HG03060 (cell line): ENCODE data around the gene EML6.
"Not testable (repeated sequence)": the region's sequence is repeated elsewhere in the genome, so short reads cannot be mapped to it uniquely, and the experiment has no call there.

ENCODE experiments used
- ATAC-seq: cut with Tn5 transposase; IDR thresholded peaks from one replicate; pipeline ENCODE4 v1.9.1; 2021; ENCODE audit warnings: low read depth, moderate number of reproducible peaks; ENCODE audit not compliant: unreplicated experiment

EML6 gene

DNA sequence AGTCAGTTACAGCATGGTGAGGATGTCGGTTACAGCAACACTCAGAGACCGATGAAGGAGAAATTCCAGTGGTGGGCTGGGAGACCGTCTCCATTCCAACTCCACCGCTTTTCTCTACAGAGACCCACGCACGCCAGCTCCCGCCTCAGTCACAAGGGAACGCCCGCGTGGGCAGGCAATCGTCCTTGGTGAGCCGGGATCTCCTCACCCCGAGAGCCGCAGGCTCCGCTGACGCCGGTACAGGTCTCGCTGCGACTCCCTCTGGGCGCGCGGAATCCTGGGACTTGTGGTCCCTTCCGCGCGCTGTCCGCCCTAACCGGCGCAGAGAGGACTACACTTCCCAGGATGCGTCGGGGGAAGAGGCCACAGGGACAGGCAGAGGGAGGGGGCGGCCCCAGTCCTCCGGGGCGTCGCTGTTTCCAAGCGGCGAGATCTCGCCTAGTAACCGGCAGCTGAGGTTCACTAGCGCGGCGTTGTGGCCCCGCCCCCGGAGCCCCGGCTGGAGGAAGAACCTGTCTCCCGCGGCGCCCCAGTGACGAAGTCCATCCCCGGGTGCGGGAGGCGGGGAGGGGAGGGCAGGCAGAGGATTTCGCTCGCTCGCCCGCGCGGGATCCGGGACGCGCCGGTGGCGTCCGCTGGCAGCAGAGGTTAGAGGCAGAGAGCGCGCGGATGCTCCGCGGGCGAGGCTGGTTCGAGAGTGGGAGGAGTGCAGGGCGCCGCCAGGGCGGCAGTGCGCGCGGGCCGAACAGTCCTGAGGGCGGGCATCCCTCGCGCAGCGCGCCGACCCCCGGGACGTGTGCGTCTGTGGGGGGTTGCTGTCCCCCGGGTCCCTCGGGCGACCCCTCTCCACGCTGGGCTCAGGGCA, at the start of gene EML6:
Gene EML6 (plus strand): TSS at position 532 of the 865 bp plus-strand sequence. CDS start 1,400 bp downstream, outside the sequence.
- ATAC-seq = peak; percentile 93

GRCh38 chr2:54675281-54675680, 48.2 kb upstream of the EML6 start:
- ATAC-seq = no peak

- ATAC-seq = no peak
These were observed 47.7 kb upstream of the EML6 start for GRCh38 chr2:54675738-54676137.

DNA sequence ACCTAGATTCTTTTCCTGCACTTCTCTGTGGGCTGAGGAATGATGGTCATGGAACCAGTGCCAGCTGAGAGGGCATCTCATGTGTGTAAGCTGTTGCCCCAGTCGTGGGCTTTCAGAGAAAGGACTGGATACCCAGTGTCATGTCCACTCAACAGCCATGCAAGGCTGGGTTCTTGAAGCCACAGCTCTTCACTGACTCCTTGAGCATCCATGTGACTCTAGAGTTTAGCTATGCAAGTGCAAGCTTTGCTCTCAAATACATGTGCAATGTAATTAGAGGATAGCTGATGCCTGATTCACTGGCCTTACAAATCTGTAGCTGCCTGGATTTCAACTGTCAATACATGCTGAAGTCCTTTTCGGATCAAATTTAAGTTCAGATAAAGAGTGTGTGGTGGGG, 46.8 kb upstream of the EML6 start:
- ATAC-seq = no peak

DNA sequence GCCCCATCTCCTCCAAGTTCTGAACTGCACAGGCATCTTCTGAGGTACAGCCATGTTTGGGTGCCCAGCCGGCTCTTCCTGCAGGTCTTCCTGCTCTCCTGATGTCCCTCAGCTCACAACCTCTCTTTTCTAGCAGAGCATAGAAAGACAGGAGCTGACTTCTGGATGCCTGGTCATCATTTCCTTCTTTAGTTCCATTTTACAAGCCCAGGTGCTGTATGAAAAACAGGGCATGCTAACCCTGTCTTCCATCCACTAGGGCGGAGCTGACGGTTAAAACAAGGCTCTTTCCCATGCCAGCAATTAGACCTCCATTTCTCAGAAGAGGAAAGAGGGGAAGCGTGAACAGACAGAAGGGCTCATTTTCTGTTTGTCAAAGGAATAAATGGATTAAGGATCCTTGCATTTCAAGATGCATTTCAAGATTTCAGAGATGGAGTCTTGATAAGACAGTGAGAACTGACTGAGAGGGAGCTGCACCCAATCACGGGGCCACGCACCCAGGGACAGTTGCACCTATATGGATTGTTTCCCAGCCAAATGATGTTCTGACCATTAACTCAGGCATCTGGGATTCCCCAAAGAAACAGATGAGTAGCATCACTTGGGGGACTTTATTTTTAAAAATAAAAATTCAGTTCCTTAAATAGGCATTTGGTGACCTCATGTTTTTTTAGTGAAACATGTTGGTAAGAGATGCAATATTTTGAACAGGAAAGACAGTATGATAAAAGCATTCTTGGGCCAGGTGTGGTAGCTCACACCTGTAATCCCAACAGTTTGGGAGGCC, 45.8 kb upstream of the EML6 start:
- no peak for ATAC-seq

DNA sequence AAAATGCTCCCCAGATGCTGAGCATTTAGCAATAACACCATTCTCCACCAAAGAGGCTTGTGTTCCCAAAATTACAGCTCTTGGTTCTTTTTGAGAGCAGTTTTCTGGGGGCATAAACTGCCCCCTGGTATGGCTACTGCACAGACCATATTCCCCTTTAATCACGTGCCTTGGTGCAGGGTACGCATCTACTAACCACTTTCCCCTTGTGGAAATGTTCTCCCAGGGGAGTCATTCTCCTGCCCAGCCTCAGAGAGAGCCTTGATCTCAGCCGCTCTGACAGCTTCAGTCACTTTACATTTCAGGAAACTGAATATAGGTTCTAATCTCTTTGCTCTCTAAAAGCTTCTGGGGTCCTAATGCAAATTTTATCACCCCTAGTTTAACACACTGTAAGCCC, 44.7 kb upstream of the EML6 start:
- ATAC-seq = no peak

GRCh38 chr2:54680397-54681041, 42.9 kb upstream of the EML6 start:
- ATAC-seq = peak; percentile 67

DNA sequence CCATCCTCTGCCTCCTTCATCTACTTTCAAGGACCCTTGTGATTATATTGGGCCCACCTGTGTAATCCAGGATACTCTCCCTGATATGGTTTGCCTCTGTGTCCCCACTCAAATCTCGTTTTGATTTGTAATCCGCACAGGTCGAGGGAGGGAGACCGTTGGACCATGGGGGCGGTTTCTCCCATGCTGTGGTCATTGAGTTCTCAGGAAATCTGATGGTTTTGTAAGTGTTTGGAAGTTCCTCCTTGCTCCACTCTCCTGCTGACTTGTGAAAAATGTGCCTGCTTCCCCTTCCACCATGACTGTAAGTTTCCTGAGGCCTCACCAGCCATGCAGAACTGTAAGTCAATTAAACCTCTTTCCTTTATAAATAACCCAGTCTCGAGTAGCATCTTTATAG, 42.0 kb upstream of the EML6 start:
- ATAC-seq = no peak

- no peak for ATAC-seq
These were observed 39.9 kb upstream of the EML6 start for GRCh38 chr2:54683596-54683995.

GRCh38 chr2:54685263-54685775, 38.1 kb upstream of the EML6 start:
- ATAC-seq = no peak

- ATAC-seq = no peak
These were observed 35.8 kb upstream of the EML6 start for GRCh38 chr2:54687595-54688152.

GRCh38 chr2:54691445-54692135, 31.9 kb upstream of the EML6 start:
- ATAC-seq = no peak

GRCh38 chr2:54692556-54692955, 30.9 kb upstream of the EML6 start:
- no peak for ATAC-seq

- ATAC-seq = no peak
These were observed 28.1 kb upstream of the EML6 start for GRCh38 chr2:54695378-54695777.

DNA sequence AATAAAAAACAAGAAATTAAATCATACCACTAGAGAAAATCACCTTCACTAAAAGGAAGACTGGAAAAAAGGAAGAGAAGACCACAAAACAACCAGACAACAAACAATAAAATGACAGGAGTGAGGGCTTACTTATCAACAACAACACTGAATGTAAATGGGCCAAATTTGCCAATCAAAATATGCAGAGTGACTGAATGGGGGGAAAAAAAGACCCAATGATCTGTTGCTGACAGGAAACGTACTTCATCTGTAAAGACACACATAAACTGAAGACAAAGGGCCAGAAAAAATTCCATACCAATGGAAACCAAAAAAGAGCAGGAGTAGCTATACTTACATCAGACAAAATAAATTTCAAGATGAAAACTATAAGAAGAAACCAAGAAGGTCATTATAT, 25.5 kb upstream of the EML6 start:
- ATAC-seq = no peak

GRCh38 chr2:54698926-54699325, 24.5 kb upstream of the EML6 start:
- not testable (repeated sequence) for ATAC-seq

DNA sequence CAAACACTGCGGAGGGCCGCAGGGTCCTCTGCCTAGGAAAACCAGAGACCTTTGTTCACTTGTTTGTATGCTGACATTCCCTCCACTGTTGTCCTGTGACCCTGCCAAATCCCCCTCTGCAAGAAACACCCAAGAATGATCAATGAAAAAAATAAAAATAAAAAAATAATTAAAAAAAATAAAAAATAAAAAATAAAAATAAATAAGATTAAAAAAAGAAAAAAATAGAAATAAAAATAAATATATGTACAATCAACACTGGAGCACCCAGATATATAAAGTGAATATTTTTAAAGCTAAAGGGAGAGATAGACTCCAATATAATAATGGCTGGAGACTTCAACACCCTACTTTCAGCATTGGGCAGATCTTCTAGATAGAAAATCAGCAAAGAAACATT, 23.8 kb upstream of the EML6 start:
- ATAC-seq = no peak

DNA sequence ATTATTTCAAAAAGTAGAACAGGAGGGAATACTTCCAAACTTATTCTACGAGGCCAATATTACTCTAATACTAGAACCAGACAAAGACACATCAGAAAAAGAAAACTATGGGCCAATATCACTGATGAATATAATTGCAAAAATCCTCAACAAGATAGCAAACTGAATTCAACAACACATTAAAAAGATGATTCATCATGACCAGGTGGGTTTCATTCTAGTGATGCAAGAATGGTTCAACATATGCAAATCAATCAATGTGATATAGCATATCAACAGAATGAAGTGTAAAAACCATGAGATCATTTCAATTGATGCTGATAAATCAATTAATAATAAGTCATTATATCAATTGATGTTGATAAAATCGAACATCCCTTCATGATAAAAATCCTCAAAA, 22.4 kb upstream of the EML6 start:
- no peak for ATAC-seq

DNA sequence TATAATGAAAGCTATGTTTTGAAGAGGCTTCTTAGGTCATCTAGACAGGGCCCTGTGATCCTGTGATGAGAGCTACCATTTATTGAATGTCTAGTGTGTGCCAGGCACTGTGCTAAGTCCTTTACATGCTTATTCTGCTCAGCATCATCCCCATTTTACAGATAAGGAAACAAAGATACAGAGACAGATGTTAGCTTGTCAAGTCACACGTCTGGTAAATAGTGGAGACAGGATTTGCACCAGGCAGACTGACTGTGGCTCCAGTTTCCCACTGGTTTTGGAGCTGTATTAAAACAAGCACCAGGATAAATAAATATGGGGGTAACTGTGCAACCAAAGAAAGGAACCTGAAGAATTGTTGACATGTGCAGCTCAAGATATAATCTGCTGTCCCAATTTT, 19.2 kb upstream of the EML6 start:
- no peak for ATAC-seq
